Activated naive CD8-positive, alpha-beta T cell treated with anti-CD3 and anti-CD28 coated beads, Interleukin-2, amount 50 U/mL, for 24 hours (primary cell): ENCODE data around the gene CEP68.

Experiments
- ATAC-seq: fragments of 150-1000 bp; cut with Tn5 transposase; one replicate; pipeline ENCODE4 v1.10.0; 2021
- DNase-seq: peaks from one replicate; pipeline ENCODE4 v3.0.0; 2021
- H3K27ac Mint-ChIP-seq: one replicate; pipeline ENCODE4 v1.8.0; 2021; ENCODE audit warnings: mild to moderate bottlenecking, mixed read lengths
- H3K27me3 Mint-ChIP-seq: one replicate; pipeline ENCODE4 v1.8.0; 2021; ENCODE audit warnings: mixed read lengths
- H3K36me3 Mint-ChIP-seq: one replicate; pipeline ENCODE4 v1.8.0; 2021; ENCODE audit warnings: low read depth, mixed read lengths
- H3K4me1 Mint-ChIP-seq: one replicate; pipeline ENCODE4 v1.8.0; 2021; ENCODE audit warnings: mixed read lengths
- H3K4me3 Mint-ChIP-seq: one replicate; pipeline ENCODE4 v1.8.0; 2021; ENCODE audit warnings: mild to moderate bottlenecking, moderate library complexity, mixed read lengths
- H3K9me3 Mint-ChIP-seq: one replicate; pipeline ENCODE4 v1.8.0; 2021; ENCODE audit warnings: mixed read lengths

The CEP68 gene

GRCh38 chr2:65134158-65134557 is 77.9 kb downstream of the CEP68 start:
- H3K36me3 Mint-ChIP-seq: peaks cover 2% of the 10 kb centered on the region
- no peaks in the 10 kb centered on the region for H3K9me3 Mint-ChIP-seq
- DNase-seq (no peak), ATAC-seq (no peak)
- H3K27me3 Mint-ChIP-seq: no peaks in the 10 kb centered on the region
- no peak overlapping the region for H3K27ac Mint-ChIP-seq
- H3K4me3 Mint-ChIP-seq: no peak overlapping the region
- H3K4me1 Mint-ChIP-seq: peaks cover 6% of the 10 kb centered on the region

- no peak for ATAC-seq
- H3K27ac Mint-ChIP-seq: no peak overlapping the region
- no peaks in the 10 kb centered on the region for H3K9me3 Mint-ChIP-seq
- H3K27me3 Mint-ChIP-seq: peaks cover 2% of the 10 kb centered on the region
- no peak for DNase-seq
- H3K4me1 Mint-ChIP-seq: peaks cover under 1% of the 10 kb centered on the region
- no peaks in the 10 kb centered on the region for H3K36me3 Mint-ChIP-seq
- no peak overlapping the region for H3K4me3 Mint-ChIP-seq
Measured at GRCh38 chr2:65136253-65136652, 80.0 kb downstream of the CEP68 start.
